Epithelial cell of proximal tubule (primary cell): ENCODE results near the gene BABAM2. TPM values are rescaled to one million over a fixed set of nuclear protein-coding genes. Genes with fewer than 3 reads are reported as not detected.

ENCODE experiments used
- DNase-seq: peaks from one replicate; pipeline ENCODE4 v3.0.0-alpha.2; 2011; ENCODE audit warnings: low read depth
- H3K4me3 ChIP-seq: 2 replicates; pipeline ENCODE4 v1.5.1; 2011; ENCODE audit warnings: low read depth, mild to moderate bottlenecking, low read length
- total RNA-seq: library from RNA; depleted of rRNA; stranded (reverse); fragments of >200 nt; gene quantifications from 2 replicates; pipeline ENCODE4 v1.2.3, GENCODE V29; 2015
- TF ChIP-seq, protein P1 (sequence below): conservative IDR thresholded peaks from 2 replicates; pipeline ENCODE4 v1.5.1; 2012; ENCODE audit warnings: low read depth, mild to moderate bottlenecking, low read length

Gene BABAM2
- total RNA-seq = 23.6 and 24.6 TPM in 2 replicates

DNA sequence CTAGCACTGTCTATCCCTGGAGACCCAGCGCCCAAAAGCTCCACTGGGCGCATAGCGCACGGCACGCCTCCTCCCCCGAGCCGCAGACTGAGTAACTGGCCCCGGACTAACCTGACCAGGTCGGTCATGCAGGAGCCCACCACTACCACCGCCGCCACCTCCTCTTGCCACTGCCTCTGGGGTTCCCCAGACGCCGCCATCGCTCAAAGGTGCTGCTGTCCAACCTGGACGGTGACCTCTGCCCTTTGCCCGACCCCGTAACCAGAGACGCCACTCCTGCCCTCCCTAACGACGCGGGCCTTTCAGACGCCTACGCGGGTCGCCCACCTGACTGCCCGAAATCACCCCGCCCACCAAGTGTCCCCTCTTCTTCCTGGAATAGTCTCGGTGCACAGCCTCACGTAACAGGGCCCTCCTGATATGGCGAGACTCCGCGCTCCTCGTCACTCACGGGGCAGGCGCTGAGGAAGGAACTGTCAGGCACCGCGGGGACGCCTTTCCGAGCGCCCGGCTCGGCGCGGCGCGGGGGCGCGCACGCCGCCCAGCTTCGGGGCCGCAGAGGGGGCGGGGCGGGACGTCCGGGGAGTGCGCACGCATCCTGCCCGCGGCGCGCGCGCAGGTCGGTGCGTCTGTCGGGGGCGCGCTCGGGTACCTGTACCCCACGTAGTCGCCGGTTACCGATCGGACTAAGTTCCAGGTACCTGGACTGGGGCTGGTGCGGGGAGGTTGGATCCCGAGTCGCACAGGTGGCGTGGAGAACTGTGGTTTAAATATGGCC lies at the start of gene BABAM2, which contains the start of gene RBKS:
TSS of gene BABAM2 (plus strand) at position 584 of the 778 bp plus-strand sequence. CDS start 3,828 bp downstream, outside the sequence.
TSS of gene RBKS (minus strand) at position 242 of the 778 bp plus-strand sequence. CDS start at position 200, 42 bp downstream.
- TF ChIP-seq, protein P1, sequence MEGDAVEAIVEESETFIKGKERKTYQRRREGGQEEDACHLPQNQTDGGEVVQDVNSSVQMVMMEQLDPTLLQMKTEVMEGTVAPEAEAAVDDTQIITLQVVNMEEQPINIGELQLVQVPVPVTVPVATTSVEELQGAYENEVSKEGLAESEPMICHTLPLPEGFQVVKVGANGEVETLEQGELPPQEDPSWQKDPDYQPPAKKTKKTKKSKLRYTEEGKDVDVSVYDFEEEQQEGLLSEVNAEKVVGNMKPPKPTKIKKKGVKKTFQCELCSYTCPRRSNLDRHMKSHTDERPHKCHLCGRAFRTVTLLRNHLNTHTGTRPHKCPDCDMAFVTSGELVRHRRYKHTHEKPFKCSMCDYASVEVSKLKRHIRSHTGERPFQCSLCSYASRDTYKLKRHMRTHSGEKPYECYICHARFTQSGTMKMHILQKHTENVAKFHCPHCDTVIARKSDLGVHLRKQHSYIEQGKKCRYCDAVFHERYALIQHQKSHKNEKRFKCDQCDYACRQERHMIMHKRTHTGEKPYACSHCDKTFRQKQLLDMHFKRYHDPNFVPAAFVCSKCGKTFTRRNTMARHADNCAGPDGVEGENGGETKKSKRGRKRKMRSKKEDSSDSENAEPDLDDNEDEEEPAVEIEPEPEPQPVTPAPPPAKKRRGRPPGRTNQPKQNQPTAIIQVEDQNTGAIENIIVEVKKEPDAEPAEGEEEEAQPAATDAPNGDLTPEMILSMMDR = no peak
- no peak for DNase-seq
- peak within 1 kb of the TSS; percentile 83 for H3K4me3 ChIP-seq

DNA sequence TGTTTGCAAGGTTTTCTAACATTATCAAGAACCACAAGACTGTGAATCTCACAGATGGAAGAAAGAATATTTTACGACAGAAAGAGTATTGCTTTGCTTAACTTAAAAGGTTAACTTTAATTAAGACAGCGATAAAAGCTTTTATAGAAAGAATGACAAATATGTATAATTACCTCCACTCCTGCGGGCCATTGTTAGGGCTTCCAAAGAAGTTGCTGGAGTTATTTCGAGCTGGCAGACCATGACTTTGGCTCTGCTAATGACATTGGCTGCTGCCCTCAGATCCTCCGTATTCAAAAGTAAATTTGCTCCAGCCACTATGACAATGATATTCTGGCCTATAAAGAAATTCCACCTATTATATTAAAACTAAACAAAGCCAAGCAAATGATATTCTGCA lies 47.6 kb upstream of the BABAM2 start:
- no peak for DNase-seq
- TF ChIP-seq, protein P1 = no peak
- H3K4me3 ChIP-seq = no peak overlapping the region

DNA sequence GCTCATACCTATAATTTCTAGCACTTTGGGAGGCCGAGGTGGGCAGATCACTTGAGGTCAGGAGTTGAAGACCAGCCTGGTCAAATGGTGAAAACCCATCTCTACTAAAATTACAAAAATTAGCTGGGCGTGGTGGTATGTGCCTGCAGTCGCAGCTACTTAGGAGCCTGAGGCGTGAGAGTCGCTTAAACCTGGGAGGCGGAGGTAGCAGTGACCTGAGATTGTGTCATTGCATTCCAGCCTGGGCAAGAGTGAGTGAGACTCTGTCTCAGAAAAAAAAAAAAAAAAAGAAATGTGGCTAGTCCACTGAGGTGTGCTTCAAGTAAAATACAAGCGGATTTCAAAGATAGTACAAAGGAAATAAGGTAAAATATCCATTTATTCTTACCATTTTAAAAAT lies 46.5 kb upstream of the BABAM2 start:
- TF ChIP-seq, protein P1 = no peak
- no peak for DNase-seq
- H3K4me3 ChIP-seq = no peak overlapping the region

DNA sequence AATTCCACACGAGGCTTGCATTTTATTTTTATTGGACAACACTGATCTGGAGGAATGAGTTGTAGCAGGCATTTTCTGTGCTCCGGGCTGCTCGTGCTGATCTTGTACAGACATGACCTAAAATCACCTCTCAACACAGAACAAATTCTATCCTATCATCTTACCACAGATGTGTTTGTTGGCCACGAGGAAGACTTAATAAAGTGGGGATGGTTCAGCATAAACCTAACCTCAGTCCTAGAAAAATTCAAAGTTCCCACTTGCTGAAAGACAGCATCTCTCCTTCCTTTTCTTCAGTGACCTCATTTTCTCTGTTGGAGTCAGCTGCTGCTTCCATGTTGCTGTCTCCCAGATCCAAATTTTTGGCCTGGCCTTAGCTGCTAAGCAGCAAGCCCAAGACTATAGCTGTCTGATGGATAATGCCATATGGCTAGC lies 45.7 kb upstream of the BABAM2 start:
- no peak for DNase-seq
- TF ChIP-seq, protein P1 = no peak

DNA sequence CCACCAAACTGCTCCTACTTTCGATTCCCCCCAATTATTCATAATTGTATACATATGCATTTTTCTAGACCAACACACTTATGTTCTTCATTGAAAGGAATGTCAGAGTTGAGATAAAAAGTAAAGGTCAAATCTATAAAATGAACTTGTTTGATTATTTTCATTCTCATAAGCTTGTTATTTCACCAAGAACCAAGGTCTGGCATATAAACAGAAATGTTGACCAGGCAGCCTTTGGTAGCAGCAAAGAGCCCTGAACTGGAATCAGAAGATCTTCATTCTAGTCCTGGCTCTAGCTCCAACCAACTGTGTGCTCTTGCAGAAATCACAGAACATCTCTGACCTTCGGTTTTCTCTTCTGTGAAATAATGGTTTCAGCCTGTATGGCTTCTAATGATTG lies 43.2 kb upstream of the BABAM2 start:
- TF ChIP-seq, protein P1 = no peak
- H3K4me3 ChIP-seq = no peak overlapping the region
- no peak for DNase-seq

More for the DNA sequence above, 45.7 kb upstream of the BABAM2 start:
- no peak overlapping the region for H3K4me3 ChIP-seq

DNA sequence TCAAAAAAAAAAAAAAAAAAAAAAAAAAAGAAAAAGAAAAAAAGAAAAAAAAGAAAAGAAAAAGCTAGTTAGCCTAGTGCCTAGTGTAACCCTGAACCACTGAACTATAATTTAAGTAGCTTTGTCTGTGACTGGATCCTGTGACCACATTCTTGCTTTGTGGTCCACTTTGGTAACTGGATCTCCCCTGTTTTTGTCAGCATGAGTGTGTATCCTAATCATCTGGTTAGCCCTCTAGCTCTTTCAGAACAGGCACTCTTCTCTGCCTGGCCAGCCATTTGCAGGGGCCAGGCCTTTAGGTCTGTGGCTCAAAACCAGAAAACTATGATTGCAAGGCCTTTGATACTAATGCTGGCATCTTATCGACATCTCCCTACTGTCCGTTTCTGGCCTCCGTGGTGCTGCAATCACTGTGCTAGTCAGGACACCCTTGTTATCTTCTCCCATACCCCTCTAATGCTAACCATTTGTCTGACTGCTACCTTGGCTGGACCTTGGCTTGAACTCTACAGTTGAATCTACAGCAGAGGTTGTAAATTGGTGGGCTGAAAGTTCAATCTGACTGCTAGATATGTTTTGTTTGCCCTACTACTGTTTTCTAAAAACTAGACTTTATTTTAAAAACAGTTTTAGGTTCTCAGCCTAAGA lies 40.8 kb upstream of the BABAM2 start:
- DNase-seq = no peak
- H3K4me3 ChIP-seq = no peak overlapping the region
- TF ChIP-seq, protein P1 = no peak
